ENCODE results near the gene HIGD1B. TPM values are rescaled to one million over a fixed set of nuclear protein-coding genes. Genes with fewer than 3 reads are reported as not detected.
A peak's percentile ranks its signal among the peaks of the same experiment; 100 is the strongest.

Gene HIGD1B
- total and polyA plus RNA-seq, 2 of the 13 experiments (the other 11 are each of a cell fraction or from before 2014, with no cell fraction given), result not detected

DNA sequence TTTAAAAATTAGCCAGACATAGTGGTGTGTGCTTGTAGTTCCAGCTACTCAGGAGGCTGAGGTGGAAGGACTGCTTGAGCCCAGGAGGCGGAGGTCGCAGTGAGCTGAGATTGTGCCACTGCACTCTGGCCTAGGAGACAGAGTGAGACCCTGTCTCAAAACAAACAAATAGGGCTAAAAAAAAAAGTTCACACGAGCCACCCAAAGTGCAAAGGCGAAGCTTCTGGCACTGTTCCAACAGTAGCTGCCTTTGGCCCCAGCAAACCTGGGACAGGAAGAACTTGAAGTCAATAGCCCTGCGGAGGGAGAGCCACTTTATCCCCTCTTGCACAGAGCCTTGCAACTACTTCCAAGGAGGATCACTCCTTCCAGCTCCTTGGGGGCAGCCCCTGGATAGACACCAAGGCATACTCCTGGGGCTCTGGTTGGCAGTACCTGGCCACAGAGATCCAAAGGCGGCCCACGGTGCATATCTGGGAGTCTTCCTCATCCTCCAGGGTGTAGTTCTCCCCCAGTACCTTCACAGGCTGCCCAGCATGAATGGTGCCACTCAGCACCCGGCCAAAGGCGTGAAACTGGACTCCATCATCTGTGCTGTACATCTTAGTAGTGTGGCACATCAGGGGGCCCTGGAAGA lies 14.7 kb downstream of the HIGD1B start (continued):
- 0 out of 2 replicates have a peak, but pooled peaks have one; percentile 31 for TF ChIP-seq NR2F6 (IDR thresholded peaks at IDR 0.05)
- TF ChIP-seq NR2F6 (CRISPR knock-in tag; IDR thresholded peaks at IDR 0.05), result peak; percentile 12; the same call in 1 of the 2 replicates
- no peak for TF ChIP-seq U2AF2 (IDR thresholded peaks at IDR 0.05; ENCODE audit: low read depth, low read length)
- TF ChIP-seq PHF5A (CRISPR knock-in tag; IDR thresholded peaks at IDR 0.05; ENCODE audit: low read depth, unreplicated experiment), result no peak
- 0 out of 2 replicates have a peak, but pooled peaks have one; percentile 19 for TF ChIP-seq ZFP41 (CRISPR knock-in tag; IDR thresholded peaks at IDR 0.05; ENCODE audit: borderline replicate concordance)
- TF ChIP-seq PAWR (CRISPR knock-in tag; IDR thresholded peaks at IDR 0.05; ENCODE audit: borderline replicate concordance), result no peak
- TF ChIP-seq, protein P1, sequence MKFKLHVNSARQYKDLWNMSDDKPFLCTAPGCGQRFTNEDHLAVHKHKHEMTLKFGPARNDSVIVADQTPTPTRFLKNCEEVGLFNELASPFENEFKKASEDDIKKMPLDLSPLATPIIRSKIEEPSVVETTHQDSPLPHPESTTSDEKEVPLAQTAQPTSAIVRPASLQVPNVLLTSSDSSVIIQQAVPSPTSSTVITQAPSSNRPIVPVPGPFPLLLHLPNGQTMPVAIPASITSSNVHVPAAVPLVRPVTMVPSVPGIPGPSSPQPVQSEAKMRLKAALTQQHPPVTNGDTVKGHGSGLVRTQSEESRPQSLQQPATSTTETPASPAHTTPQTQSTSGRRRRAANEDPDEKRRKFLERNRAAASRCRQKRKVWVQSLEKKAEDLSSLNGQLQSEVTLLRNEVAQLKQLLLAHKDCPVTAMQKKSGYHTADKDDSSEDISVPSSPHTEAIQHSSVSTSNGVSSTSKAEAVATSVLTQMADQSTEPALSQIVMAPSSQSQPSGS (CRISPR knock-in tag; IDR thresholded peaks at IDR 0.05), result no peak
- no peak for TF ChIP-seq ZNF589 (CRISPR knock-in tag; conservative IDR thresholded peaks at IDR 0.05)
- no peak for TF ChIP-seq ARHGAP35 (CRISPR knock-in tag; IDR thresholded peaks at IDR 0.05; ENCODE audit: borderline replicate concordance)
- no peak for TF ChIP-seq MYC (CRISPR knock-in tag; IDR thresholded peaks at IDR 0.05; ENCODE audit: borderline replicate concordance)
- TF ChIP-seq, protein P2, sequence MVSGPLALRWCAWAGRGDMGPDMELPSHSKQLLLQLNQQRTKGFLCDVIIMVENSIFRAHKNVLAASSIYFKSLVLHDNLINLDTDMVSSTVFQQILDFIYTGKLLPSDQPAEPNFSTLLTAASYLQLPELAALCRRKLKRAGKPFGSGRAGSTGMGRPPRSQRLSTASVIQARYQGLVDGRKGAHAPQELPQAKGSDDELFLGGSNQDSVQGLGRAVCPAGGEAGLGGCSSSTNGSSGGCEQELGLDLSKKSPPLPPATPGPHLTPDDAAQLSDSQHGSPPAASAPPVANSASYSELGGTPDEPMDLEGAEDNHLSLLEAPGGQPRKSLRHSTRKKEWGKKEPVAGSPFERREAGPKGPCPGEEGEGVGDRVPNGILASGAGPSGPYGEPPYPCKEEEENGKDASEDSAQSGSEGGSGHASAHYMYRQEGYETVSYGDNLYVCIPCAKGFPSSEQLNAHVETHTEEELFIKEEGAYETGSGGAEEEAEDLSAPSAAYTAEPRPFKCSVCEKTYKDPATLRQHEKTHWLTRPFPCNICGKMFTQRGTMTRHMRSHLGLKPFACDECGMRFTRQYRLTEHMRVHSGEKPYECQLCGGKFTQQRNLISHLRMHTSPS (CRISPR knock-in tag; IDR thresholded peaks at IDR 0.05; ENCODE audit: low read depth), result 0 out of 2 replicates have a peak, but pooled peaks have one; percentile 24
- no peak for TF ChIP-seq CENPT (CRISPR knock-in tag; IDR thresholded peaks at IDR 0.05; ENCODE audit: low read depth)
- TF ChIP-seq, protein P3, sequence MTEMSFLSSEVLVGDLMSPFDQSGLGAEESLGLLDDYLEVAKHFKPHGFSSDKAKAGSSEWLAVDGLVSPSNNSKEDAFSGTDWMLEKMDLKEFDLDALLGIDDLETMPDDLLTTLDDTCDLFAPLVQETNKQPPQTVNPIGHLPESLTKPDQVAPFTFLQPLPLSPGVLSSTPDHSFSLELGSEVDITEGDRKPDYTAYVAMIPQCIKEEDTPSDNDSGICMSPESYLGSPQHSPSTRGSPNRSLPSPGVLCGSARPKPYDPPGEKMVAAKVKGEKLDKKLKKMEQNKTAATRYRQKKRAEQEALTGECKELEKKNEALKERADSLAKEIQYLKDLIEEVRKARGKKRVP (CRISPR knock-in tag; IDR thresholded peaks at IDR 0.05), result no peak
- no peak for TF ChIP-seq THYN1 (CRISPR knock-in tag; IDR thresholded peaks at IDR 0.05; ENCODE audit: borderline replicate concordance, low read depth)
- TF ChIP-seq FOXO1 (CRISPR knock-in tag; IDR thresholded peaks at IDR 0.05), result no peak
- TF ChIP-seq ZNF552 (CRISPR knock-in tag; IDR thresholded peaks at IDR 0.05; ENCODE audit: borderline replicate concordance), result no peak
- TF ChIP-seq ZNF34 (CRISPR knock-in tag; IDR thresholded peaks at IDR 0.05; ENCODE audit: borderline replicate concordance), result no peak
- TF ChIP-seq ELF4 (CRISPR knock-in tag; IDR thresholded peaks at IDR 0.05; ENCODE audit: borderline replicate concordance), result no peak
- TF ChIP-seq YEATS4 (CRISPR knock-in tag; IDR thresholded peaks at IDR 0.05; ENCODE audit: borderline replicate concordance), result no peak
- no peak for TF ChIP-seq SOX6 (IDR thresholded peaks at IDR 0.05)
- peak; percentile 30; the same call in 1 of the 2 replicates for TF ChIP-seq SOX6 (CRISPR knock-in tag; IDR thresholded peaks at IDR 0.05)
- TF ChIP-seq MXD4 (CRISPR knock-in tag; IDR thresholded peaks at IDR 0.05), result no peak
- TF ChIP-seq CBX5 (CRISPR knock-in tag; IDR thresholded peaks at IDR 0.05; ENCODE audit: borderline replicate concordance), result no peak
- TF ChIP-seq GABPA (IDR thresholded peaks at IDR 0.05; ENCODE audit: low read depth, low read length), result no peak
- TF ChIP-seq GABPA (CRISPR knock-in tag; IDR thresholded peaks at IDR 0.05; ENCODE audit: low read depth), result peak; percentile 32; the same call in 1 of the 2 replicates
- no peak for TF ChIP-seq SMARCE1 (IDR thresholded peaks at IDR 0.05; ENCODE audit: borderline replicate concordance)
- TF ChIP-seq IRX3 (CRISPR knock-in tag; IDR thresholded peaks at IDR 0.05; ENCODE audit: borderline replicate concordance, low read depth), result 0 out of 2 replicates have a peak, but pooled peaks have one; percentile 25
- peak; percentile 79 for TF ChIP-seq HNF4G (IDR thresholded peaks at IDR 0.05; ENCODE audit: borderline replicate concordance, low read depth, low read length)
- no peak for TF ChIP-seq HNF4G (CRISPR knock-in tag; IDR thresholded peaks at IDR 0.05; ENCODE audit: borderline replicate concordance, low read depth)

Data from HepG2 (cell line).